SKM-1 (cell line): ENCODE data around the gene BORCS5.
A peak's percentile ranks its signal among the peaks of the same experiment; 100 is the strongest.

Source experiments
- DNase-seq: peaks from one replicate; lab custom pipeline; 2025; ENCODE audit not compliant: unreplicated experiment; lab: John Stamatoyannopoulos, UW

Gene BORCS5

GRCh38 chr12:12353276-12353675 lies 3.6 kb upstream of the BORCS5 start:
- no peak for DNase-seq

GRCh38 chr12:12353807-12354206 lies 3.1 kb upstream of the BORCS5 start:
- no peak for DNase-seq

DNA sequence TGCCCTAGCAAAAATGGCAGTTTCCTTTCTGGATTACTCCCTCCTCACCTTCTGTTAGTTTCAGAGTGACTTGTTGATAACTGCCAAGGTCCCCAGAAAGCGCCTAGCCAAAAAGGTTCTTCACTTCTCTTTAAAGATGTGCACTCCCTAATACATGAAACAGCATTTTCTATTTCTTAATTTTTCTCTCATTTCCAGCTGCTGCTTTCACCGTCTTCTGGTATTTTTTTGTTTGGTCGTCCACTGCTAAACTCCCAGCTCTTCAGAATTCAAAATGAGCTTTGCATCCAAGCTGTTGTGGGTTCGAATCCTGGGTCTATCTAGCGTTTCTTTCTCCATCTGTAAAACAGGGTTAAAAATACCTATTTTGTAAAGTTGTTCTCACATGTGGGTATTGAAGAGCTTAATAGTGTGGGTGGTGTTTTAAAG lies 397 bp upstream of the BORCS5 start:
- no peak for DNase-seq

- DNase-seq: no peak
Observed at GRCh38 chr12:12357719-12358461, 1.0 kb downstream of the BORCS5 start.

- no peak for DNase-seq
Observed at GRCh38 chr12:12358528-12358927, 1.6 kb downstream of the BORCS5 start.

DNA sequence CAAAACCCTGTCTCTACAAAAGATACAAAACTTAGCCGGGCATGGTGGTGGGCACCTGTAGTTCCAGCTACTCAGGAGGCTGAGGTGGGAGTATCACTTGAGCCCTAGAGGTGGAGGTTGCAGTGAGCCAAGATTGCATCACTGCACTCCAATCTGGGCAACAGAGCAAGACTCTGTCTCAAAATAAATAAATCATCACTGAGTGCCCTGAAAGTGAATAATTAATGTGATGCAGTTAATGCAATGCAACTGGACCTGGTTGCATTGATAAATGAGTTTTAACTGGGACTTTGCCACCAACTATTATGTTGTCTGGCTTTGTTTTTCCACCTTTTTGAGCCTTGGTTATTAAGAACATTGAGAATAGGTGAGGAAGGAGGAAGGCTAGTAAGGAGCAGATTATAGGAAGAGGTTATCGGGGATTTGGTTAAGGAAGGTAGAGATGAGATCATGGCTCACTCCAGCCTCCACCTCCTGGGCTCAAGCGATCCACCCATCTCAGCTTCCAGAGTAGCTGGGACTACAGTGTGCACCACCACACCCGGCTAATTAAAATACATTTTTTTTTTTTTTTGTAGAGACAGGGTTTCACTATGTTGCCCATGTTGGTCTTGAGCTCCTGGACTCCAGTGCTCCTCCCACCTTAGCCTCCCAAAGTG lies 8.0 kb downstream of the BORCS5 start:
- DNase-seq: no peak

- no peak for DNase-seq
Observed at GRCh38 chr12:12365446-12365802, 8.5 kb downstream of the BORCS5 start.

DNA sequence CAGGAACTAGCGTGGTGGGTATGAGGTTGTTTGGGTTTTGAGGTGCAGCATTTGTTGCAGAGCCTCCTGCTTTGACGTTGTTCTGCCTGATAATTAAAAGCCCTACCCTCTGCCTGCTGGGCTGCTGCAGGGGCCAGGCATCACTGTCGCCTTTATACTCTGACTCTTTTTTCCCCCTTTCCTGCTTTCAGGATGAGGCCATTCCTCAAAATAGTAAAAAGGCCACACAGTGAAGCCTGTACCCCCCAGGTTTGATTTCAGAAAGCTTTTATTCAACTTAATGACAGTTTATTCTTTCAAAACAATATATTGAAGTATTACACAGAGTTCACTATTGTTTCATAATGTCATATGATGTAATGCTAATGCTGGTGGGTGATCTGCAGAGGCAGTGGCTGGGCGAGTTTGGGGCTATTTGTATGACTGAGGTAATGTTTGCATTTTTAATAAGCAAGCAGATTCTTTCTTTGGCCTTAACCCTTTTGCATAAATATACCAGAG lies 9.1 kb downstream of the BORCS5 start:
- DNase-seq: no peak

- no peak for DNase-seq
Observed at GRCh38 chr12:12366701-12367481, 10.0 kb downstream of the BORCS5 start.

- DNase-seq: no peak
Observed at GRCh38 chr12:12367482-12367998, 10.7 kb downstream of the BORCS5 start.

- no peak for DNase-seq
Observed at GRCh38 chr12:12372946-12373722, 16.3 kb downstream of the BORCS5 start.

DNA sequence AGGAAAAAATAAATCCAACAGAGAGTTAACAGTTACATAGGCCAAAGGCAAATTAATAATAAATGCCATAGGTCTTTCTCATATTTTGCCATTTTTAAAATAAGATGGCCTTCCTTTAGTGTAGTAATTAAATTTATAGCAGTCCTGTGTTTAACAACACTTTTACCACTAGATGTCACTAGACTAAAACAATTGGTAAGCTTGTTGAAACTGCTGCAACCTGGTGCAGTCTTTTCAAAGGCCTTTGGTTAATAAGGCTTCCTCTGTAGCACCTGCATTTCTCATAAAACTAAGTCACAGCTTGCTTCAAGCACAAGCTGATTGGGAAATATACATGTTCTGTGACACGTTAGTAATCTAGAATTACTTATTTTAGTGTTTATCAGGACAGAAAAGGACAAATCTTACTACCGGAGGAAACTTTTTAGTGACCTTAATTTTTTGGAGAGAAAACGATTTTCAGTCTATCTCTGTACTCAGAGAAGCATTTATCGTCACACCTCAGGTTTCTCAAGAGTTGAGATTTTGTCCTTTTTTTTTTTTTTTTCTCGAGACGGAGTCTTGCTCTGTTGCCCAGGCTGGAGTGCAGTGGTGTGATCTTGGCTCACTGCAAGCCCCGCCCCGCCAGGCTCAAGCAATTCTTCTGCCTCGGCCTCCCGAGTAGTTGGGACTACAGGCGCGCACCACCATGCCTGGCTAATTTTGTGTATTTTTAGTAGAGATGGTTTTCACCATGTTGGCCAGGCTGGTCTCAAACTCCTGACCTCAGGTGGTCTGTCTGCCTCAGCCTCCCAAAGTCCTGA lies 20.0 kb downstream of the BORCS5 start:
- DNase-seq: peak; percentile 43

GRCh38 chr12:12378616-12379015 lies 21.7 kb downstream of the BORCS5 start:
- DNase-seq: no peak

DNA sequence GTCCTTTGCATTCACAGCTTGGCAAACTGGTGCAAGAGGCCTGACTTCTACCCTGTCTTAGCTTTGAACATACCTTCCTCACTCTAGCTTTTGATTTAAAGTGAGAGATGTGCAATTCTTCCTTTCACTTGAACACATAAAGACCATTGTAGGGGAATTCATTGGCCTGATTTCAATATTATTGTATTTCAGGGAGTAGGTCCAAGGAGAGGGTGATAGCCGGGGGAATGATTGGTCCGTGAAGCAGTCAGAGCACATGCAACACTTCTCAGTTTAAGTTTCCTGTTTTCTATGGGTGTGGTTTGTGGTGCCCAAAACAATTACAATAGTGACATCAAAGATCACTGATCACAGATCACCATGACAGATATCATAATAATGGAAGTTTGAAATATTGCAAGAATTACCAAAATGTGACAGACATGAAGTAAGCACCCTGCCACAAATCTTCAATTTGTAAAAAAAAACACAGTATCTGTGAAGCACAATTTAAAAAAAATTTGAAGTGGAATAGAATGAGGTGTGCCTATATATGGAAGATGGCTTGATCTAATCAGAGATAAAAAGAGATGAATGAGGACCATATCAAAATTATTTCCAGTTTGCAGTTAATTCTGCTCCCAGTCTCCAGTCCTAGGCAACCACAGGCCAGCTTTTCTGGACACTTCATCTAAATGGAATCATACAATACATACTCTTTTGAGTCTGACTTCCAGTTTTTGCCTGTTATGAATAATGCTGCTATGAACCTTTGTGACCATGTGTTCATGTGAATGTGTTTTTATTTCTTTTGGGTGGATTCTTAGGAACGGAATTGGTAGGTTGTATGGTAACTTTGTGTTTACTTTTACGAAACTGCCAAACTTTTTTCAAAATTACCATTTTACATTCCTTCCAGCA lies 23.2 kb downstream of the BORCS5 start:
- no peak for DNase-seq

GRCh38 chr12:12380949-12381593 lies 24.2 kb downstream of the BORCS5 start:
- DNase-seq: no peak

- DNase-seq: no peak
Observed at GRCh38 chr12:12381982-12382381, 25.1 kb downstream of the BORCS5 start.

GRCh38 chr12:12384571-12385340 lies 27.9 kb downstream of the BORCS5 start:
- DNase-seq: no peak

DNA sequence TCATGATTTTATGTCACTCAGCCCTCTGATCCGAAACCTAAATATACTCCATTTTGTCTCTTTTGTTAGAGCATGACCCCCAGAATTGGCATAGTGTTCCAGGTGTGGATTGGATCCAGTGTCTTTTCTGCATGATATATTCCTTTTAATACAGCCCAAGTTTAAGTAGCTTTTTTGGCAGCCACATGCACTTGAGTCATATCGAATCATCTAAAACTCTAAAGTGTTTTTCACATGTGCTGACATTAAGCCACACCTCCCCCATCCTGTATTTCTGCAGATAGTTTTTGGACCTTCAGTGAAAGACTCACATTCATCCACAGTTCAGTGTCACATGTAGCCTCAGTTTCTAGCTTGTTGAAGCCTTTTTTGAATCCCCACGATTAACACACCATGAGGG lies 30.6 kb downstream of the BORCS5 start:
- DNase-seq: no peak
